GM18909 (cell line): Measurements from ENCODE around the gene CADPS2.

Experiments
- ATAC-seq: cut with Tn5 transposase; IDR thresholded peaks from one replicate; pipeline ENCODE4 v1.9.1; 2021; ENCODE audit warnings: mild to moderate bottlenecking; ENCODE audit not compliant: unreplicated experiment, poor library complexity

CADPS2 gene

GRCh38 chr7:122790132-122790531, 96.1 kb downstream of the CADPS2 start:
- no peak for ATAC-seq

GRCh38 chr7:122789156-122789555, 97.1 kb downstream of the CADPS2 start:
- ATAC-seq, result no peak

- ATAC-seq, result no peak
Observed at GRCh38 chr7:122770686-122771335, 115.4 kb downstream of the CADPS2 start.

- ATAC-seq, result no peak
Observed at GRCh38 chr7:122768827-122769226, 117.4 kb downstream of the CADPS2 start.

- no peak for ATAC-seq
Observed at GRCh38 chr7:122767339-122767738, 118.9 kb downstream of the CADPS2 start.

- ATAC-seq, result no peak
Observed at GRCh38 chr7:122766593-122766992, 119.7 kb downstream of the CADPS2 start.

- no peak for ATAC-seq
Observed at GRCh38 chr7:122764902-122765301, 121.4 kb downstream of the CADPS2 start.

GRCh38 chr7:122764020-122764419, 122.2 kb downstream of the CADPS2 start:
- ATAC-seq, result no peak

- no peak for ATAC-seq
Observed at GRCh38 chr7:122762071-122762470, 124.2 kb downstream of the CADPS2 start.

- no peak for ATAC-seq
Observed at GRCh38 chr7:122758501-122758900, 127.8 kb downstream of the CADPS2 start.

GRCh38 chr7:122756860-122757259, 129.4 kb downstream of the CADPS2 start:
- ATAC-seq, result no peak

GRCh38 chr7:122755696-122756095, 130.6 kb downstream of the CADPS2 start:
- no peak for ATAC-seq

- ATAC-seq, result no peak
Observed at GRCh38 chr7:122752583-122752982, 133.7 kb downstream of the CADPS2 start.

GRCh38 chr7:122750389-122750788, 135.9 kb downstream of the CADPS2 start:
- no peak for ATAC-seq

- no peak for ATAC-seq
Observed at GRCh38 chr7:122748195-122748594, 138.1 kb downstream of the CADPS2 start.

GRCh38 chr7:122746948-122747347, 139.3 kb downstream of the CADPS2 start:
- no peak for ATAC-seq

GRCh38 chr7:122743211-122743610, 143.0 kb downstream of the CADPS2 start:
- no peak for ATAC-seq

GRCh38 chr7:122738947-122739346, 147.3 kb downstream of the CADPS2 start:
- ATAC-seq, result no peak

- no peak for ATAC-seq
Observed at GRCh38 chr7:122736183-122736582, 150.1 kb downstream of the CADPS2 start.

GRCh38 chr7:122727759-122728158, 158.5 kb downstream of the CADPS2 start:
- ATAC-seq, result no peak

- no peak for ATAC-seq
Observed at GRCh38 chr7:122727354-122727753, 158.9 kb downstream of the CADPS2 start.

- no peak for ATAC-seq
Observed at GRCh38 chr7:122726881-122727280, 159.4 kb downstream of the CADPS2 start.

- no peak for ATAC-seq
Observed at GRCh38 chr7:122724366-122724765, 161.9 kb downstream of the CADPS2 start.
